Measurements from ENCODE around the gene HDGF. TPM values are rescaled to one million over a fixed set of nuclear protein-coding genes. Genes with fewer than 3 reads are reported as not detected.

The HDGF gene
- total and polyA plus RNA-seq, 9 of the 15 experiments (the other 6 are each of a cell fraction or from before 2014, with no cell fraction given), result 38.8 to 601 (median 400) TPM

DNA sequence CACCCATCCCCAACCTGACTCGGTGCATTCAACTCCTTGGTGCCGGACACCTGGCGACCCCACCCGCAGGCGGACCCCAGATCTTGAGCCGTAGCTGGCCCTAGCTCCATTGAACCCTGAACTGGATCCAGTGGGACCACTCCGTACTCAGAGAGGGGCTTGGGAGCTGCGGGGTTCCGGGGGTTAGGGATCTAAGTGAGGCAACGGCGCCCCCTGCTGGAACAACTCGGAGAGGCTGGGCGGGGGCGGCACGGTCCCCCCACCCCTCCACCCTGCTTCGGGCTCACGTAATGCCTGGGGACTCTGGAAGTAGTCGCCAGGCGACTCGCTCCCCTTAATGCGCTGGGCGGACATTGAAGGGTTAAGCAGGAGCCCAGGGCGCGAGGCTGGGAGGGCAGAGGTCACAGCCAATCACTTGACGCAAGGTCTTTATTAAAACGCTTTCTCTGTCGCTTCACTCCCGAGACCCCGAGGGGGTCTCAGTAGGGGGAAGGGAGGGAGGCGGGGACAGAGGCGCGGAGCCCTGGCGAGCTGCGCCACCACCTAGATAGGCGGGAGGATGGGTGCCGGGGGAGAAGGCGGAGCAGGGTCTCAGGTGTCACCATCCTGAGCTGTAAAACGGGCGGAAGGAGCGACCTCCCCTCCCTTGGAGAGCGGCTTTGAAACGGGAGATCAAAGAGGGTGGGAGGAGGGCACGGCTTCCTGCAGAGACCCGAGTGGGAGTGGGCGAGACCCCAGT is 45.4 kb downstream of the HDGF start (continued):
- TF ChIP-seq, protein P1, sequence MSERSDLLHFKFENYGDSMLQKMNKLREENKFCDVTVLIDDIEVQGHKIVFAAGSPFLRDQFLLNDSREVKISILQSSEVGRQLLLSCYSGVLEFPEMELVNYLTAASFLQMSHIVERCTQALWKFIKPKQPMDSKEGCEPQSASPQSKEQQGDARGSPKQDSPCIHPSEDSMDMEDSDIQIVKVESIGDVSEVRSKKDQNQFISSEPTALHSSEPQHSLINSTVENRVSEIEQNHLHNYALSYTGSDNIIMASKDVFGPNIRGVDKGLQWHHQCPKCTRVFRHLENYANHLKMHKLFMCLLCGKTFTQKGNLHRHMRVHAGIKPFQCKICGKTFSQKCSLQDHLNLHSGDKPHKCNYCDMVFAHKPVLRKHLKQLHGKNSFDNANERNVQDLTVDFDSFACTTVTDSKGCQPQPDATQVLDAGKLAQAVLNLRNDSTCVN (CRISPR knock-in tag; IDR thresholded peaks at IDR 0.05), result no peak
- TF ChIP-seq, protein P2, sequence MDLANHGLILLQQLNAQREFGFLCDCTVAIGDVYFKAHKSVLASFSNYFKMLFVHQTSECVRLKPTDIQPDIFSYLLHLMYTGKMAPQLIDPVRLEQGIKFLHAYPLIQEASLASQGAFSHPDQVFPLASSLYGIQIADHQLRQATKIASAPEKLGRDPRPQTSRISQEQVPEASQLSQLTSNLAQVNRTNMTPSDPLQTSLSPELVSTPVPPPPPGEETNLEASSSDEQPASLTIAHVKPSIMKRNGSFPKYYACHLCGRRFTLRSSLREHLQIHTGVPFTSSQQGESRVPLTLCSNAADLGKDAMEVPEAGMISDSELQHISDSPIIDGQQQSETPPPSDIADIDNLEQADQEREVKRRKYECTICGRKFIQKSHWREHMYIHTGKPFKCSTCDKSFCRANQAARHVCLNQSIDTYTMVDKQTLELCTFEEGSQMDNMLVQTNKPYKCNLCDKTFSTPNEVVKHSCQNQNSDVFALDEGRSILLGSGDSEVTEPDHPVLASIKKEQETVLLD (IDR thresholded peaks at IDR 0.05), result peak; percentile 36; the same call in 1 of the 2 replicates
- TF ChIP-seq NRF1 (conservative IDR thresholded peaks at IDR 0.05 in 1 of 2, IDR thresholded peaks at IDR 0.05 in 1 of 2) (peak; percentile 22 to 58; a peak in 2 of 4 replicates), CBX1 (IDR thresholded peaks at IDR 0.05; ENCODE audit: low read depth) (peak; percentile 44; the same call in 1 of the 2 replicates), RBM15 (IDR thresholded peaks at IDR 0.05; ENCODE audit: insufficient read depth, low read length) (no peak), ETV1 (tag; conservative IDR thresholded peaks at IDR 0.05; ENCODE audit: low read depth) (peak; percentile 71; the same call in 1 of the 2 replicates), RNF2 (IDR thresholded peaks at IDR 0.05) (no peak), TEAD1 (CRISPR knock-in tag; IDR thresholded peaks at IDR 0.05) (no peak), RAD51 (IDR thresholded peaks at IDR 0.05; ENCODE audit: borderline replicate concordance, low read depth) (no peak), PHF8 (IDR thresholded peaks at IDR 0.05; ENCODE audit: borderline replicate concordance, low read length) (peak; percentile 30; the same call in 1 of the 2 replicates), THRAP3 (IDR thresholded peaks at IDR 0.05; ENCODE audit: borderline replicate concordance) (no peak), FUS (optimal IDR thresholded peaks at IDR 0.05; ENCODE audit: low read depth, low read length) (no peak), SMAD1 (IDR thresholded peaks at IDR 0.05; ENCODE audit: low read depth, low read length, partially characterized antibody) (no peak), TFAM (CRISPR knock-in tag; conservative IDR thresholded peaks at IDR 0.05) (no peak), ZNF175 (CRISPR knock-in tag; IDR thresholded peaks at IDR 0.05; ENCODE audit: low read depth) (no peak), ZNF224 (CRISPR knock-in tag; IDR thresholded peaks at IDR 0.05) (no peak), NFYB (IDR thresholded peaks at IDR 0.05; ENCODE audit: extremely low read depth, insufficient read length) (no peak)
- TF ChIP-seq, protein P3, sequence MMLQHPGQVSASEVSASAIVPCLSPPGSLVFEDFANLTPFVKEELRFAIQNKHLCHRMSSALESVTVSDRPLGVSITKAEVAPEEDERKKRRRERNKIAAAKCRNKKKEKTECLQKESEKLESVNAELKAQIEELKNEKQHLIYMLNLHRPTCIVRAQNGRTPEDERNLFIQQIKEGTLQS (IDR thresholded peaks at IDR 0.05), result peak; percentile 20; the same call in 1 of the 2 replicates
- TF ChIP-seq, protein P3 (CRISPR knock-in tag; conservative IDR thresholded peaks at IDR 0.05), result no peak

All from K562 (cell line).